IPS-20b (cell line): ENCODE data around the gene ANGPTL4.
"Not testable (repeated sequence)": the region's sequence is repeated elsewhere in the genome, so short reads cannot be mapped to it uniquely, and the experiment has no call there.

Source experiments
- H3K27ac ChIP-seq: one replicate; pipeline ENCODE4 v1.5.1; 2013; ENCODE audit warnings: low read length
- H3K27me3 ChIP-seq: 2 replicates; pipeline ENCODE4 v1.6.1; 2013; ENCODE audit warnings: mild to moderate bottlenecking, low read length, inconsistent platforms; ENCODE audit not compliant: insufficient read depth
- H3K36me3 ChIP-seq: 2 replicates; pipeline ENCODE4 v1.6.1; 2013; ENCODE audit warnings: low read depth, mild to moderate bottlenecking, inconsistent platforms, low read length, moderate library complexity; ENCODE audit not compliant: insufficient read depth
- H3K4me1 ChIP-seq: 2 replicates; pipeline ENCODE4 v1.6.1; 2013; ENCODE audit warnings: mild to moderate bottlenecking, control low read depth, inconsistent platforms, low read length, moderate library complexity; ENCODE audit not compliant: insufficient read depth
- H3K4me3 ChIP-seq: 2 replicates; pipeline ENCODE4 v1.5.1; 2013; ENCODE audit warnings: mild to moderate bottlenecking, low read length, inconsistent platforms
- H3K9ac ChIP-seq: 2 replicates; pipeline ENCODE4 v1.6.1; 2013; ENCODE audit warnings: low read depth, mild to moderate bottlenecking, inconsistent platforms, low read length, moderate library complexity
- H3K9me3 ChIP-seq: 2 replicates; pipeline ENCODE4 v1.6.1; 2013; ENCODE audit warnings: mild to moderate bottlenecking, low read depth, low read length, inconsistent platforms; ENCODE audit not compliant: insufficient read depth

ANGPTL4 gene

GRCh38 chr19:8373867-8374813 is 10.2 kb downstream of the ANGPTL4 start:
- Histone ChIP-seq H3K27ac (no peak overlapping the region), H3K4me3 (no peak overlapping the region), H3K9me3 (no peaks in the 10 kb centered on the region), H3K9ac (no peak overlapping the region), H3K27me3 (no peaks in the 10 kb centered on the region), H3K36me3 (no peaks in the 10 kb centered on the region), H3K4me1 (no peaks in the 10 kb centered on the region)

GRCh38 chr19:8375766-8376165 is 11.8 kb downstream of the ANGPTL4 start:
- not testable (repeated sequence) for H3K36me3 ChIP-seq, H3K27ac ChIP-seq

GRCh38 chr19:8376373-8376974 is 12.5 kb downstream of the ANGPTL4 start:
- not testable (repeated sequence) for H3K36me3 ChIP-seq, H3K4me1 ChIP-seq, H3K9me3 ChIP-seq, H3K9ac ChIP-seq, H3K27me3 ChIP-seq, H3K27ac ChIP-seq, H3K4me3 ChIP-seq

More at GRCh38 chr19:8375766-8376165, 11.8 kb downstream of the ANGPTL4 start:
- not testable (repeated sequence) for H3K4me3 ChIP-seq, H3K4me1 ChIP-seq, H3K27me3 ChIP-seq, H3K9ac ChIP-seq, H3K9me3 ChIP-seq

GRCh38 chr19:8377598-8377997 is 13.6 kb downstream of the ANGPTL4 start:
- Histone ChIP-seq H3K36me3 (no peaks in the 10 kb centered on the region), H3K27me3 (no peaks in the 10 kb centered on the region), H3K4me1 (no peaks in the 10 kb centered on the region), H3K4me3 (no peak overlapping the region), H3K27ac (no peak overlapping the region), H3K9me3 (no peaks in the 10 kb centered on the region), H3K9ac (no peak overlapping the region)

GRCh38 chr19:8379156-8379891 is 15.4 kb downstream of the ANGPTL4 start:
- H3K9ac ChIP-seq, H3K9me3 ChIP-seq, H3K36me3 ChIP-seq, H3K27ac ChIP-seq, H3K27me3 ChIP-seq, H3K4me1 ChIP-seq, H3K4me3 ChIP-seq: not testable (repeated sequence)

- H3K9me3 ChIP-seq, H3K27ac ChIP-seq, H3K36me3 ChIP-seq, H3K4me1 ChIP-seq, H3K4me3 ChIP-seq, H3K9ac ChIP-seq, H3K27me3 ChIP-seq: not testable (repeated sequence)
Observed at GRCh38 chr19:8384569-8384968, 20.6 kb downstream of the ANGPTL4 start.

- not testable (repeated sequence) for H3K4me3 ChIP-seq, H3K27ac ChIP-seq, H3K9me3 ChIP-seq, H3K27me3 ChIP-seq, H3K36me3 ChIP-seq, H3K9ac ChIP-seq, H3K4me1 ChIP-seq
Observed at GRCh38 chr19:8385103-8385502, 21.1 kb downstream of the ANGPTL4 start.

GRCh38 chr19:8385566-8385965 is 21.6 kb downstream of the ANGPTL4 start:
- not testable (repeated sequence) for H3K4me3 ChIP-seq, H3K9me3 ChIP-seq, H3K9ac ChIP-seq, H3K27me3 ChIP-seq, H3K27ac ChIP-seq, H3K4me1 ChIP-seq, H3K36me3 ChIP-seq

- not testable (repeated sequence) for H3K27ac ChIP-seq
Observed at GRCh38 chr19:8386419-8386818, 22.5 kb downstream of the ANGPTL4 start.

GRCh38 chr19:8386990-8387389 is 23.0 kb downstream of the ANGPTL4 start:
- H3K4me1 ChIP-seq = no peaks in the 10 kb centered on the region; the same call in 1 of the 2 replicates
- no peaks in the 10 kb centered on the region for H3K36me3 ChIP-seq
- no peaks in the 10 kb centered on the region for H3K9me3 ChIP-seq
- no peak overlapping the region for H3K4me3 ChIP-seq
- no peaks in the 10 kb centered on the region for H3K27me3 ChIP-seq
- H3K9ac ChIP-seq = no peak overlapping the region
- no peak overlapping the region for H3K27ac ChIP-seq

More at GRCh38 chr19:8386419-8386818, 22.5 kb downstream of the ANGPTL4 start:
- H3K36me3 ChIP-seq, H3K4me3 ChIP-seq, H3K4me1 ChIP-seq, H3K9me3 ChIP-seq, H3K9ac ChIP-seq, H3K27me3 ChIP-seq: not testable (repeated sequence)

GRCh38 chr19:8387688-8388611 is 24.0 kb downstream of the ANGPTL4 start:
- H3K9ac ChIP-seq = no peak overlapping the region
- no peaks in the 10 kb centered on the region; the same call in 1 of the 2 replicates for H3K4me1 ChIP-seq
- H3K36me3 ChIP-seq = no peaks in the 10 kb centered on the region
- H3K4me3 ChIP-seq = no peak overlapping the region
- no peak overlapping the region for H3K27ac ChIP-seq
- H3K27me3 ChIP-seq = no peaks in the 10 kb centered on the region
- no peaks in the 10 kb centered on the region for H3K9me3 ChIP-seq
